ENCODE results near the gene PPIAL4G.
"Not testable (repeated sequence)": the region's sequence is repeated elsewhere in the genome, so short reads cannot be mapped to it uniquely, and the experiment has no call there.

DNA sequence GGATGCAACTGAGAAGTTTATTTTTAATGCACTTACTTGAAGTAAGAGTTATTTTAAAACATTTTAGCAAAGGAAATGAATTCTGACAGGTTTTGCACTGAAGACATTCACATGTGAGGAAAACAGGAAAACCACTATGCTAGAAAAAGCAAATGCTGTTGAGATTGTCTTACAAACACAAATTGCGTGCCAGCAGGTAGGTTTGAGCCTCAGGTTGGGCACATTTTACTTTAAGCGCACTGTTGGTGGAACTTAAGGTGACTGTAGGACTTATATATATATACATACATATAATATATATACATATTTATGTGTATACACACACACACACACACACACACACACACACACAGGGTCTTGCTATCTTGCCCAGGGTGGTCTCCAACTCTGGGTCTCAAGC is 43.5 kb upstream of the PPIAL4G start:
- not testable (repeated sequence) for TF ChIP-seq ZNF792 (tag by site-specific recombination; IDR thresholded peaks at IDR 0.05); ZNF24 (tag by site-specific recombination; IDR thresholded peaks at IDR 0.05); ZNF121 (tag by site-specific recombination; IDR thresholded peaks at IDR 0.05); ZNF670 (tag by site-specific recombination; IDR thresholded peaks at IDR 0.05; ENCODE audit: low read depth); MZF1 (tag by site-specific recombination; IDR thresholded peaks at IDR 0.05; ENCODE audit: borderline replicate concordance)
- TF ChIP-seq, protein P1, sequence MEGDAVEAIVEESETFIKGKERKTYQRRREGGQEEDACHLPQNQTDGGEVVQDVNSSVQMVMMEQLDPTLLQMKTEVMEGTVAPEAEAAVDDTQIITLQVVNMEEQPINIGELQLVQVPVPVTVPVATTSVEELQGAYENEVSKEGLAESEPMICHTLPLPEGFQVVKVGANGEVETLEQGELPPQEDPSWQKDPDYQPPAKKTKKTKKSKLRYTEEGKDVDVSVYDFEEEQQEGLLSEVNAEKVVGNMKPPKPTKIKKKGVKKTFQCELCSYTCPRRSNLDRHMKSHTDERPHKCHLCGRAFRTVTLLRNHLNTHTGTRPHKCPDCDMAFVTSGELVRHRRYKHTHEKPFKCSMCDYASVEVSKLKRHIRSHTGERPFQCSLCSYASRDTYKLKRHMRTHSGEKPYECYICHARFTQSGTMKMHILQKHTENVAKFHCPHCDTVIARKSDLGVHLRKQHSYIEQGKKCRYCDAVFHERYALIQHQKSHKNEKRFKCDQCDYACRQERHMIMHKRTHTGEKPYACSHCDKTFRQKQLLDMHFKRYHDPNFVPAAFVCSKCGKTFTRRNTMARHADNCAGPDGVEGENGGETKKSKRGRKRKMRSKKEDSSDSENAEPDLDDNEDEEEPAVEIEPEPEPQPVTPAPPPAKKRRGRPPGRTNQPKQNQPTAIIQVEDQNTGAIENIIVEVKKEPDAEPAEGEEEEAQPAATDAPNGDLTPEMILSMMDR (tag by site-specific recombination; IDR thresholded peaks at IDR 0.05) = not testable (repeated sequence)
- TF ChIP-seq, protein P2, sequence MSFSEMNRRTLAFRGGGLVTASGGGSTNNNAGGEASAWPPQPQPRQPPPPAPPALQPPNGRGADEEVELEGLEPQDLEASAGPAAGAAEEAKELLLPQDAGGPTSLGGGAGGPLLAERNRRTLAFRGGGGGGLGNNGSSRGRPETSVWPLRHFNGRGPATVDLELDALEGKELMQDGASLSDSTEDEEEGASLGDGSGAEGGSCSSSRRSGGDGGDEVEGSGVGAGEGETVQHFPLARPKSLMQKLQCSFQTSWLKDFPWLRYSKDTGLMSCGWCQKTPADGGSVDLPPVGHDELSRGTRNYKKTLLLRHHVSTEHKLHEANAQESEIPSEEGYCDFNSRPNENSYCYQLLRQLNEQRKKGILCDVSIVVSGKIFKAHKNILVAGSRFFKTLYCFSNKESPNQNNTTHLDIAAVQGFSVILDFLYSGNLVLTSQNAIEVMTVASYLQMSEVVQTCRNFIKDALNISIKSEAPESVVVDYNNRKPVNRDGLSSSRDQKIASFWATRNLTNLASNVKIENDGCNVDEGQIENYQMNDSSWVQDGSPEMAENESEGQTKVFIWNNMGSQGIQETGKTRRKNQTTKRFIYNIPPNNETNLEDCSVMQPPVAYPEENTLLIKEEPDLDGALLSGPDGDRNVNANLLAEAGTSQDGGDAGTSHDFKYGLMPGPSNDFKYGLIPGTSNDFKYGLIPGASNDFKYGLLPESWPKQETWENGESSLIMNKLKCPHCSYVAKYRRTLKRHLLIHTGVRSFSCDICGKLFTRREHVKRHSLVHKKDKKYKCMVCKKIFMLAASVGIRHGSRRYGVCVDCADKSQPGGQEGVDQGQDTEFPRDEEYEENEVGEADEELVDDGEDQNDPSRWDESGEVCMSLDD (tag by site-specific recombination; IDR thresholded peaks at IDR 0.05) = not testable (repeated sequence)

Data from HEK293 (cell line).